Ovary (tissue), 3 donors: ENCODE data around the gene GRK4.

ENCODE experiments used
- EP300 ChIP-seq: sonication (generic); formaldehyde crosslinking; IDR thresholded peaks from one replicate; pipeline ENCODE4 v1.6.1; 2017; ENCODE audit warnings: antibody characterized with exemption
- POLR2A ChIP-seq: fragments of 450-650 bp; IDR thresholded peaks from one replicate; pipeline ENCODE4 v1.6.1; 2017; ENCODE audit warnings: antibody characterized with exemption, mild to moderate bottlenecking, moderate library complexity
- TF ChIP-seq, protein P1 (sequence below), 3 donors: fragments of 450-650 bp in 2 of 3; fragments of 200-600 bp in 1 of 3; IDR thresholded peaks; one replicate each; pipeline versions ENCODE4 v1.5.1 to v1.8.0; 2016 to 2022; ENCODE audit warnings: antibody characterized with exemption in 3 of 3, mild to moderate bottlenecking in 1 of 3
- donor health status: DM: no; HTN: no; CAD: no.

DNA sequence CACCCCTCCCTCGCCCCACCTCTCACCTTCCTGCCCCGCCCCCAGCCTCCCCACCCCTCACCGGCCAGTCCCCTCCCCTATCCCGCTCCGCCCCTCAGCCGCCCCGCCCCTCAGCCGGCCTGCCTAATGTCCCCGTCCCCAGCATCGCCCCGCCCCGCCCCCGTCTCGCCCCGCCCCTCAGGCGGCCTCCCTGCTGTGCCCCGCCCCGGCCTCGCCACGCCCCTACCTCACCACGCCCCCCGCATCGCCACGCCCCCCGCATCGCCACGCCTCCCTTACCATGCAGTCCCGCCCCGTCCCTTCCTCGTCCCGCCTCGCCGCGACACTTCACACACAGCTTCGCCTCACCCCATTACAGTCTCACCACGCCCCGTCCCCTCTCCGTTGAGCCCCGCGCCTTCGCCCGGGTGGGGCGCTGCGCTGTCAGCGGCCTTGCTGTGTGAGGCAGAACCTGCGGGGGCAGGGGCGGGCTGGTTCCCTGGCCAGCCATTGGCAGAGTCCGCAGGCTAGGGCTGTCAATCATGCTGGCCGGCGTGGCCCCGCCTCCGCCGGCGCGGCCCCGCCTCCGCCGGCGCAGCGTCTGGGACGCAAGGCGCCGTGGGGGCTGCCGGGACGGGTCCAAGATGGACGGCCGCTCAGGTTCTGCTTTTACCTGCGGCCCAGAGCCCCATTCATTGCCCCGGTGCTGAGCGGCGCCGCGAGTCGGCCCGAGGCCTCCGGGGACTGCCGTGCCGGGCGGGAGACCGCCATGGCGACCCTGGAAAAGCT, 110.9 kb downstream of the GRK4 start, which contains the start of the genes HTT and HTT-AS:
- TF ChIP-seq, protein P1, sequence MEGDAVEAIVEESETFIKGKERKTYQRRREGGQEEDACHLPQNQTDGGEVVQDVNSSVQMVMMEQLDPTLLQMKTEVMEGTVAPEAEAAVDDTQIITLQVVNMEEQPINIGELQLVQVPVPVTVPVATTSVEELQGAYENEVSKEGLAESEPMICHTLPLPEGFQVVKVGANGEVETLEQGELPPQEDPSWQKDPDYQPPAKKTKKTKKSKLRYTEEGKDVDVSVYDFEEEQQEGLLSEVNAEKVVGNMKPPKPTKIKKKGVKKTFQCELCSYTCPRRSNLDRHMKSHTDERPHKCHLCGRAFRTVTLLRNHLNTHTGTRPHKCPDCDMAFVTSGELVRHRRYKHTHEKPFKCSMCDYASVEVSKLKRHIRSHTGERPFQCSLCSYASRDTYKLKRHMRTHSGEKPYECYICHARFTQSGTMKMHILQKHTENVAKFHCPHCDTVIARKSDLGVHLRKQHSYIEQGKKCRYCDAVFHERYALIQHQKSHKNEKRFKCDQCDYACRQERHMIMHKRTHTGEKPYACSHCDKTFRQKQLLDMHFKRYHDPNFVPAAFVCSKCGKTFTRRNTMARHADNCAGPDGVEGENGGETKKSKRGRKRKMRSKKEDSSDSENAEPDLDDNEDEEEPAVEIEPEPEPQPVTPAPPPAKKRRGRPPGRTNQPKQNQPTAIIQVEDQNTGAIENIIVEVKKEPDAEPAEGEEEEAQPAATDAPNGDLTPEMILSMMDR (IDR thresholded peaks at IDR 0.05) = peak in 2 of 3 donors; percentile 31 to 40
- no peak for TF ChIP-seq EP300
- peak; percentile 47 for TF ChIP-seq POLR2A
